Measurements from ENCODE around the gene AATF. TPM values are rescaled to one million over a fixed set of nuclear protein-coding genes. Genes with fewer than 3 reads are reported as not detected.

The AATF gene
- total RNA-seq, 4 donors from 2014 or later = 30.3 to 50.5 (median 40.9) TPM

DNA sequence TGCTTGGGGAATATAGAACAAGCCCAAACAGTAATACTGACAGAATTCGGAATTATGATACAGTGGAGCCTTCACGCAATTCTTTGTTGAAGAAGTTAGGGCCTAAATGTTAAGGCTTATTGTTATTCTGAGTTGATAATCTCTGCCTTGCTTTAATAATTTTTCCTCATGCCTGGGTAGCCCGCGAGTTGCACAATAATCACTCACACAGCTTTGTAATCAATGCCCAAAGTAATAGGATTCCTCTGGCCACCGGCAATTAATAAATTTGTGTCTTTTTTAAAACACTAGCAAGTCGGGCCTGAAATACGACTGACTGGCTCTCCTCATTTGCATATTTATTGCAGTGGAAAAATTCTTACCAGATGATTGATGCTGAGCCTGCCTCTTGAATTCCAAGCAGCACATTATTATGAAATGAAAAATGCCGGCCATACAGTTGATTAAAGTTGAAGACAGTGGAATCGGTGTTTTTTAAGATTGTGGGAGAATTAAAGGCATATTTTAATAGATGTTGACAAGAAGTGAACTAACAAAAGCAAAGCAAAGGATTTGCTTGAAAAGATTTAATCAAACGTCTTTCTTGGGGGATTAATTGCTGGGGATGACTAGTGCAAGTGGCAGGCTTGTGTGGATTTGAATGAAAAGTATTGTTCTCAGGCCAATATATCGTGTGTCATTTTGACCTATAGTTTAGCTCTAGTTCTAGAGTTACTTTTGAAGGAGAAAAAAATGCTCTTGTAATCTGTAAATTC, 30.2 kb downstream of the AATF start:
- H3K27ac ChIP-seq = no peak overlapping the region
- peaks cover 4 to 12% of the 10 kb centered on the region in 2 donors for H3K4me1 ChIP-seq
- H3K36me3 ChIP-seq = no peaks in the 10 kb centered on the region
- no peak for ATAC-seq
- no peaks in the 10 kb centered on the region for H3K27me3 ChIP-seq
- no peaks in the 10 kb centered on the region for H3K9me3 ChIP-seq
- no peak for DNase-seq
- no peak for TF ChIP-seq POLR2A (IDR thresholded peaks at IDR 0.05)
- TF ChIP-seq, protein P1, sequence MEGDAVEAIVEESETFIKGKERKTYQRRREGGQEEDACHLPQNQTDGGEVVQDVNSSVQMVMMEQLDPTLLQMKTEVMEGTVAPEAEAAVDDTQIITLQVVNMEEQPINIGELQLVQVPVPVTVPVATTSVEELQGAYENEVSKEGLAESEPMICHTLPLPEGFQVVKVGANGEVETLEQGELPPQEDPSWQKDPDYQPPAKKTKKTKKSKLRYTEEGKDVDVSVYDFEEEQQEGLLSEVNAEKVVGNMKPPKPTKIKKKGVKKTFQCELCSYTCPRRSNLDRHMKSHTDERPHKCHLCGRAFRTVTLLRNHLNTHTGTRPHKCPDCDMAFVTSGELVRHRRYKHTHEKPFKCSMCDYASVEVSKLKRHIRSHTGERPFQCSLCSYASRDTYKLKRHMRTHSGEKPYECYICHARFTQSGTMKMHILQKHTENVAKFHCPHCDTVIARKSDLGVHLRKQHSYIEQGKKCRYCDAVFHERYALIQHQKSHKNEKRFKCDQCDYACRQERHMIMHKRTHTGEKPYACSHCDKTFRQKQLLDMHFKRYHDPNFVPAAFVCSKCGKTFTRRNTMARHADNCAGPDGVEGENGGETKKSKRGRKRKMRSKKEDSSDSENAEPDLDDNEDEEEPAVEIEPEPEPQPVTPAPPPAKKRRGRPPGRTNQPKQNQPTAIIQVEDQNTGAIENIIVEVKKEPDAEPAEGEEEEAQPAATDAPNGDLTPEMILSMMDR (IDR thresholded peaks at IDR 0.05 in 4 of 5, conservative IDR thresholded peaks at IDR 0.05 in 1 of 5) = no peak
- no peak overlapping the region for H3K4me3 ChIP-seq
- intact Hi-C loops (cut with DNase I; ENCODE audit: low total_unique reads) (no loop called here), in situ Hi-C loops (cut with MboI; ENCODE audit: low sequenced_read_pairs in 4 of 4) (loop anchor here in 1 of 4 donors (25.0 kb wide), 1 partner anchor 108 kb away; no protein-coding TSS in a partner anchor)

DNA sequence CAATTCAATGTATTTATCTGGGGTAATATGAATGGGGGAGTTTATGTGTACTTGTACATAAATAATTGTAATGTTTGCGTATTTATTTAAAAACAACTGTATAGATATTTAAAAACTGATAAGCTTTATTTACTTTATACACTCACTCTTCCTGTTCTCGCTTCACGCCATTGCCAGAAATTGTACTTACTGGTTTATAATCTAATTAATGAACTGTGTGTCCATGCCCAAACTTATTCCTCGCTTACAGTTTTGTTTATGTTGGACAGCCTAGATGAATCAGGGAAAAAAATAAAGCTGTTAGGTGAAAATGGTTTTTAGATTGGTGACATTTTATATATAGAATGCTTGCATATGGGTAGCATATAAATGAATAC, 30.8 kb downstream of the AATF start:
- ATAC-seq (no peak), DNase-seq (no peak)
- Histone ChIP-seq H3K27ac (no peak overlapping the region), H3K9me3 (no peaks in the 10 kb centered on the region), H3K27me3 (no peaks in the 10 kb centered on the region), H3K36me3 (no peaks in the 10 kb centered on the region), H3K4me3 (no peak overlapping the region), H3K4me1 (peaks cover 4 to 12% of the 10 kb centered on the region in 2 donors)
- TF ChIP-seq, protein P1 (IDR thresholded peaks at IDR 0.05 in 4 of 5, conservative IDR thresholded peaks at IDR 0.05 in 1 of 5) = no peak
- TF ChIP-seq POLR2A (IDR thresholded peaks at IDR 0.05) = no peak
- intact Hi-C loops (cut with DNase I; ENCODE audit: low total_unique reads) = no loop called here
- in situ Hi-C loops (cut with MboI; ENCODE audit: low sequenced_read_pairs in 4 of 4) = loop anchor here in 1 of 4 donors (25.0 kb wide), 1 partner anchor 108 kb away; no protein-coding TSS in a partner anchor

DNA sequence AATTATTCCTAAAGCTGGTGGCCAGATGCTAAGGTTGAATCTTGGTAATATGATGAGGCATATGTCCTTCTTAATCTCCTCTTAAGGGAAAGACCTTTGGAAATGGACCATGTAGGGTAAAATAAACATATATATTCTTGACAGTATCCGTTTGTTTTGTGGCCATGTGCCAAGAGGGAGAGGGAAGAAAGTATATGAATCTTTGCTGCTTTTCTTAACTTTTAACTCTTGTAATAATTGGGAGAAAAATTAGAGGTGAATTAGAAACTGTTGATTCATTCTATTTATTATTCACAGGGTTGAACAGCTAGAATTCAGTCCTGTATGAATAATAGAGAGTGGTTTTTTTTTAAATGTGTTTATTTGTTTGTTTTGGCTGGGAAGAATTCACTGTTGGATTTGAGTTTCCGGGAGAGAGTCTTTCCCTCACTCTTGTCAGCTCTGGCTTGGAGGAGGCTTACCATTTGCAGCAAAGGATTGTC, 31.6 kb downstream of the AATF start:
- DNase-seq = no peak
- in situ Hi-C loops (cut with MboI; ENCODE audit: low sequenced_read_pairs in 4 of 4) (loop anchor here in 1 of 4 donors (25.0 kb wide), 1 partner anchor 107 kb away; no protein-coding TSS in a partner anchor), intact Hi-C loops (cut with DNase I; ENCODE audit: low total_unique reads) (no loop called here)
- no peak for ATAC-seq
- Histone ChIP-seq H3K27me3 (no peaks in the 10 kb centered on the region), H3K4me1 (peaks cover 4 to 12% of the 10 kb centered on the region in 2 donors), H3K4me3 (no peak overlapping the region), H3K27ac (no peak overlapping the region), H3K9me3 (no peaks in the 10 kb centered on the region), H3K36me3 (no peaks in the 10 kb centered on the region)
- TF ChIP-seq, protein P1 (IDR thresholded peaks at IDR 0.05 in 4 of 5, conservative IDR thresholded peaks at IDR 0.05 in 1 of 5) = no peak
- TF ChIP-seq POLR2A (IDR thresholded peaks at IDR 0.05) = no peak

DNA sequence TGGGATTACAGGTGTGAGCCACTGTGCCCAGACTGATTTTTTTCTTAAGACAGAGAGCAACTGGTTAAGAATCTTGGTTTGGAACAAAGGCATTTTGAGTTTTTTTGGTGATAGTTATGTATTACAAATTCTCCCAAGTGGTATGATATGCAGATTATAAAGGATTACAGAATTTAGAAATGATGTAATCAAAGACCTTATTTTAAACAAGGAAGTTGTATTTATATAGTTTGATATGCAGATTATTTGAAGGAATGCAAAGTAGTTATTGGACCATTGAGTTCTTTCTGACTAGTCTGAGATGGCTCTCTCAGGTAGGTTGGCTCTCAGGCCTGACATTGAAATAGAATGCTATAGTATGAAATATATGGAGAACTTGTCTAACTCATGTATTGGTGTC, 34.9 kb downstream of the AATF start:
- intact Hi-C loops (cut with DNase I; ENCODE audit: low total_unique reads) (no loop called here), in situ Hi-C loops (cut with MboI; ENCODE audit: low sequenced_read_pairs in 4 of 4) (loop anchor here in 1 of 4 donors (25.0 kb wide), 1 partner anchor 104 kb away; no protein-coding TSS in a partner anchor)
- Histone ChIP-seq H3K4me1 (peaks cover 4 to 12% of the 10 kb centered on the region in 2 donors), H3K9me3 (no peaks in the 10 kb centered on the region), H3K27ac (no peak overlapping the region), H3K27me3 (no peaks in the 10 kb centered on the region), H3K4me3 (no peak overlapping the region), H3K36me3 (peaks cover 0 to 22% of the 10 kb centered on the region in 2 donors)
- no peak for TF ChIP-seq POLR2A (IDR thresholded peaks at IDR 0.05)
- TF ChIP-seq, protein P1 (IDR thresholded peaks at IDR 0.05 in 4 of 5, conservative IDR thresholded peaks at IDR 0.05 in 1 of 5) = no peak
- no peak for ATAC-seq
- DNase-seq = no peak

All from gastrocnemius medialis (tissue), 4 donors.